OCI-LY1 (cell line): ENCODE measurements around the gene GIPC3.

Experiments used
- EZH2 ChIP-seq: fragments of 200-600 bp; sonication (generic), shearing (Covaris generic); IDR thresholded peaks from 2 replicates; pipeline ENCODE4 v1.8.0; 2017; ENCODE audit warnings: borderline replicate concordance, mixed run types, mild to moderate bottlenecking, antibody characterized with exemption, low read length, moderate library complexity, mixed read lengths
- TF ChIP-seq, protein P1 (sequence below): fragments of 200-600 bp; sonication (generic), shearing (Covaris generic); IDR thresholded peaks from 2 replicates; pipeline ENCODE4 v1.5.1; 2017; ENCODE audit warnings: mild to moderate bottlenecking, antibody characterized with exemption, low read length, moderate library complexity, mixed read lengths

DNA sequence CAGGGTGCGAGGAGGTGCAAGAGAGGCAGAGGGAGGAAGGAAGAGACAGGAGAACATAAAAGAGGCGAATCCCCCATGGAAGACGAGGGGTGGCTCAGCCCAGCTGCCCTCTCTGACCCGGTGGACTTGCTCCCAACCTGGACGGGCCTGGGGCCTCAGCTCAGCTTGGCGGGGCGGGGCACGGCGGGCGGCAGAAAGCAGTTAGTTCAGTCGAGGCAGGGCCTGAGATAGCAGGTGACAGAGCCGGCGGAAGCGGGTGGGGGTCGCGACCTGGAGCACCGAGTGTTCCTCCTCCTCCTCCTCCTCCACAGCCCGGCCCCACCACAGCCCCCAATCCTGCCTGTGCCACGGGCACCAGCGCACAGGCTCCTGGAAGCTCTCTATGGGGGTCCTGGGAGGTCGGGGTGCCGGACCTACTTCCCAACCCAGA is 48.3 kb downstream of the GIPC3 start:
- TF ChIP-seq, protein P1, sequence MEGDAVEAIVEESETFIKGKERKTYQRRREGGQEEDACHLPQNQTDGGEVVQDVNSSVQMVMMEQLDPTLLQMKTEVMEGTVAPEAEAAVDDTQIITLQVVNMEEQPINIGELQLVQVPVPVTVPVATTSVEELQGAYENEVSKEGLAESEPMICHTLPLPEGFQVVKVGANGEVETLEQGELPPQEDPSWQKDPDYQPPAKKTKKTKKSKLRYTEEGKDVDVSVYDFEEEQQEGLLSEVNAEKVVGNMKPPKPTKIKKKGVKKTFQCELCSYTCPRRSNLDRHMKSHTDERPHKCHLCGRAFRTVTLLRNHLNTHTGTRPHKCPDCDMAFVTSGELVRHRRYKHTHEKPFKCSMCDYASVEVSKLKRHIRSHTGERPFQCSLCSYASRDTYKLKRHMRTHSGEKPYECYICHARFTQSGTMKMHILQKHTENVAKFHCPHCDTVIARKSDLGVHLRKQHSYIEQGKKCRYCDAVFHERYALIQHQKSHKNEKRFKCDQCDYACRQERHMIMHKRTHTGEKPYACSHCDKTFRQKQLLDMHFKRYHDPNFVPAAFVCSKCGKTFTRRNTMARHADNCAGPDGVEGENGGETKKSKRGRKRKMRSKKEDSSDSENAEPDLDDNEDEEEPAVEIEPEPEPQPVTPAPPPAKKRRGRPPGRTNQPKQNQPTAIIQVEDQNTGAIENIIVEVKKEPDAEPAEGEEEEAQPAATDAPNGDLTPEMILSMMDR = no peak
- no peak for TF ChIP-seq EZH2
